ENCODE data around the gene GDF9. TPM values are rescaled to one million over a fixed set of nuclear protein-coding genes. Genes with fewer than 3 reads are reported as not detected.
A peak's percentile ranks its signal among the peaks of the same experiment; 100 is the strongest.
"Not testable (repeated sequence)": the region's sequence is repeated elsewhere in the genome, so short reads cannot be mapped to it uniquely, and the experiment has no call there.

The GDF9 gene
- polyA plus RNA-seq, 4 donors: 0.32 to 0.67 (median 0.34) TPM; not detected in 1

- H3K4me3 ChIP-seq (ENCODE audit: low read depth in 1 of 3, low read length in 3 of 3): no peak overlapping the region
- H3K27me3 ChIP-seq (ENCODE audit: control insufficient read depth in 3 of 3, insufficient read depth in 3 of 3, low read length in 3 of 3): no peaks in the 10 kb centered on the region
- no peak for DNase-seq
- peaks cover 0 to 8% of the 10 kb centered on the region in 2 donors for H3K9me3 ChIP-seq (ENCODE audit: control insufficient read depth in 2 of 2, insufficient read depth in 1 of 2, low read depth in 1 of 2, low read length in 1 of 2)
- no peak for FAIRE-seq
- peaks cover 0 to 32% (median 9%) of the 10 kb centered on the region in 3 donors for H3K4me1 ChIP-seq (ENCODE audit: control insufficient read depth in 3 of 3, insufficient read depth in 2 of 3, low read depth in 1 of 3, low read length in 2 of 3)
- peaks cover 0 to 40% (median 3%) of the 10 kb centered on the region in 3 donors for H3K36me3 ChIP-seq (ENCODE audit: control insufficient read depth in 3 of 3, insufficient read depth in 2 of 3, low read depth in 1 of 3, low read length in 3 of 3)
- 73 to 81% (median 77%) methylated on average over 2 of the region's 2 CpGs for WGBS, 3 donors
- H3K27ac ChIP-seq (ENCODE audit: low read depth in 1 of 3, low read length in 2 of 3): no peak overlapping the region
Measured at GRCh38 chr5:132870801-132871200, 4.5 kb upstream of the GDF9 start.

- H3K4me1 ChIP-seq (ENCODE audit: control insufficient read depth in 3 of 3, insufficient read depth in 2 of 3, low read depth in 1 of 3, low read length in 2 of 3): peaks cover 0 to 28% (median 9%) of the 10 kb centered on the region in 3 donors
- DNase-seq (no peak), FAIRE-seq (no peak)
- H3K4me3 ChIP-seq (ENCODE audit: low read depth in 1 of 3, low read length in 3 of 3): no peak overlapping the region
- H3K27ac ChIP-seq (ENCODE audit: low read depth in 1 of 3, low read length in 2 of 3): no peak overlapping the region
- 84 to 93% (median 86%) methylated on average over 4 of the region's 4 CpGs for WGBS, 3 donors
- peaks cover 0 to 33% (median 3%) of the 10 kb centered on the region in 3 donors for H3K36me3 ChIP-seq (ENCODE audit: control insufficient read depth in 3 of 3, insufficient read depth in 2 of 3, low read depth in 1 of 3, low read length in 3 of 3)
- no peaks in the 10 kb centered on the region for H3K27me3 ChIP-seq (ENCODE audit: control insufficient read depth in 3 of 3, insufficient read depth in 3 of 3, low read length in 3 of 3)
- H3K9me3 ChIP-seq (ENCODE audit: control insufficient read depth in 2 of 2, insufficient read depth in 1 of 2, low read depth in 1 of 2, low read length in 1 of 2): peaks cover 0 to 2% of the 10 kb centered on the region in 2 donors
Measured at GRCh38 chr5:132868754-132869153, 2.5 kb upstream of the GDF9 start.

GRCh38 chr5:132867046-132867451, 780 bp upstream of the GDF9 start:
- no peaks in the 10 kb centered on the region for H3K27me3 ChIP-seq (ENCODE audit: control insufficient read depth in 3 of 3, insufficient read depth in 3 of 3, low read length in 3 of 3)
- DNase-seq (no peak), FAIRE-seq (no peak)
- H3K4me1 ChIP-seq (ENCODE audit: control insufficient read depth in 3 of 3, insufficient read depth in 2 of 3, low read depth in 1 of 3, low read length in 2 of 3): peaks cover 0 to 22% (median 6%) of the 10 kb centered on the region in 3 donors
- peak overlapping the region; percentile 64 to 92 (median 74) for H3K4me3 ChIP-seq (ENCODE audit: low read depth in 1 of 3, low read length in 3 of 3)
- no peaks in the 10 kb centered on the region for H3K9me3 ChIP-seq (ENCODE audit: control insufficient read depth in 2 of 2, insufficient read depth in 1 of 2, low read depth in 1 of 2, low read length in 1 of 2)
- H3K36me3 ChIP-seq (ENCODE audit: control insufficient read depth in 3 of 3, insufficient read depth in 2 of 3, low read depth in 1 of 3, low read length in 3 of 3): peaks cover 0 to 30% (median 3%) of the 10 kb centered on the region in 3 donors
- 1 to 2% (median 1%) methylated on average over 12 to 13 of the region's 13 CpGs for WGBS, 3 donors
- H3K27ac ChIP-seq (ENCODE audit: low read depth in 1 of 3, low read length in 2 of 3): peak overlapping the region; percentile 85 to 96 (median 94)

GRCh38 chr5:132865668-132866341, 464 bp downstream of the GDF9 start:
- WGBS, 3 donors: 27 to 33% (median 30%) methylated on average over 30 of the region's 30 CpGs
- DNase-seq (peak in 1 of 2 donors; percentile 27), FAIRE-seq (no peak)
- H3K27ac ChIP-seq (ENCODE audit: low read depth in 1 of 3, low read length in 2 of 3): peak overlapping the region; percentile 76 to 96 (median 94)
- peak overlapping the region; percentile 64 to 92 (median 74) for H3K4me3 ChIP-seq (ENCODE audit: low read depth in 1 of 3, low read length in 3 of 3)
- peaks cover 0 to 21% (median 4%) of the 10 kb centered on the region in 3 donors for H3K4me1 ChIP-seq (ENCODE audit: control insufficient read depth in 3 of 3, insufficient read depth in 2 of 3, low read depth in 1 of 3, low read length in 2 of 3)
- H3K36me3 ChIP-seq (ENCODE audit: control insufficient read depth in 3 of 3, insufficient read depth in 2 of 3, low read depth in 1 of 3, low read length in 3 of 3): peaks cover 0 to 26% (median 3%) of the 10 kb centered on the region in 3 donors
- no peaks in the 10 kb centered on the region for H3K27me3 ChIP-seq (ENCODE audit: control insufficient read depth in 3 of 3, insufficient read depth in 3 of 3, low read length in 3 of 3)
- no peaks in the 10 kb centered on the region for H3K9me3 ChIP-seq (ENCODE audit: control insufficient read depth in 2 of 2, insufficient read depth in 1 of 2, low read depth in 1 of 2, low read length in 1 of 2)

- FAIRE-seq: no peak
- peaks cover 0 to 17% (median 0%) of the 10 kb centered on the region in 3 donors for H3K4me1 ChIP-seq (ENCODE audit: control insufficient read depth in 3 of 3, insufficient read depth in 2 of 3, low read depth in 1 of 3, low read length in 2 of 3)
- H3K9me3 ChIP-seq (ENCODE audit: control insufficient read depth in 2 of 2, insufficient read depth in 1 of 2, low read depth in 1 of 2, low read length in 1 of 2): no peaks in the 10 kb centered on the region
- no peaks in the 10 kb centered on the region for H3K27me3 ChIP-seq (ENCODE audit: control insufficient read depth in 3 of 3, insufficient read depth in 3 of 3, low read length in 3 of 3)
- no peak for DNase-seq
- H3K36me3 ChIP-seq (ENCODE audit: control insufficient read depth in 3 of 3, insufficient read depth in 2 of 3, low read depth in 1 of 3, low read length in 3 of 3): no peaks in the 10 kb centered on the region
- H3K4me3 ChIP-seq (ENCODE audit: low read depth in 1 of 3, low read length in 3 of 3): no peak overlapping the region
- no peak overlapping the region for H3K27ac ChIP-seq (ENCODE audit: low read depth in 1 of 3, low read length in 2 of 3)
- 74 to 85% (median 75%) methylated on average over 5 of the region's 5 CpGs for WGBS, 3 donors
Measured at GRCh38 chr5:132860742-132861141, 5.5 kb downstream of the GDF9 start.

- Histone ChIP-seq H3K9me3 (ENCODE audit: control insufficient read depth in 2 of 2, insufficient read depth in 1 of 2, low read depth in 1 of 2, low read length in 1 of 2) (no peaks in the 10 kb centered on the region), H3K27me3 (ENCODE audit: control insufficient read depth in 3 of 3, insufficient read depth in 3 of 3, low read length in 3 of 3) (no peaks in the 10 kb centered on the region), H3K36me3 (ENCODE audit: control insufficient read depth in 3 of 3, insufficient read depth in 2 of 3, low read depth in 1 of 3, low read length in 3 of 3) (no peaks in the 10 kb centered on the region), H3K27ac (ENCODE audit: low read depth in 1 of 3, low read length in 2 of 3) (no peak overlapping the region), H3K4me1 (ENCODE audit: control insufficient read depth in 3 of 3, insufficient read depth in 2 of 3, low read depth in 1 of 3, low read length in 2 of 3) (peaks cover 0 to 15% (median 0%) of the 10 kb centered on the region in 3 donors), H3K4me3 (ENCODE audit: low read depth in 1 of 3, low read length in 3 of 3) (no peak overlapping the region)
- FAIRE-seq: no peak
- 72 to 91% (median 84%) methylated on average over 2 of the region's 2 CpGs for WGBS, 3 donors
- no peak for DNase-seq
Measured at GRCh38 chr5:132859889-132860437, 6.3 kb downstream of the GDF9 start.

GRCh38 chr5:132856011-132856410, 10.3 kb downstream of the GDF9 start:
- Histone ChIP-seq H3K9me3 (ENCODE audit: control insufficient read depth in 2 of 2, insufficient read depth in 1 of 2, low read depth in 1 of 2, low read length in 1 of 2) (no peaks in the 10 kb centered on the region), H3K27me3 (ENCODE audit: control insufficient read depth in 3 of 3, insufficient read depth in 3 of 3, low read length in 3 of 3) (no peaks in the 10 kb centered on the region), H3K27ac (ENCODE audit: low read depth in 1 of 3, low read length in 2 of 3) (no peak overlapping the region), H3K4me3 (ENCODE audit: low read depth in 1 of 3, low read length in 3 of 3) (no peak overlapping the region), H3K36me3 (ENCODE audit: control insufficient read depth in 3 of 3, insufficient read depth in 2 of 3, low read depth in 1 of 3, low read length in 3 of 3) (no peaks in the 10 kb centered on the region), H3K4me1 (ENCODE audit: control insufficient read depth in 3 of 3, insufficient read depth in 2 of 3, low read depth in 1 of 3, low read length in 2 of 3) (peaks cover 0 to 2% (median 0%) of the 10 kb centered on the region in 3 donors)
- WGBS, 3 donors: 83 to 96% (median 85%) methylated on average over 3 of the region's 3 CpGs
- no peak for DNase-seq
- no peak for FAIRE-seq

GRCh38 chr5:132854992-132855391, 11.3 kb downstream of the GDF9 start:
- not testable (repeated sequence) for H3K4me1 ChIP-seq (ENCODE audit: control insufficient read depth in 3 of 3, insufficient read depth in 2 of 3, low read depth in 1 of 3, low read length in 2 of 3); H3K27ac ChIP-seq (ENCODE audit: low read depth in 1 of 3, low read length in 2 of 3); FAIRE-seq; DNase-seq; H3K36me3 ChIP-seq (ENCODE audit: control insufficient read depth in 3 of 3, insufficient read depth in 2 of 3, low read depth in 1 of 3, low read length in 3 of 3); H3K9me3 ChIP-seq (ENCODE audit: control insufficient read depth in 2 of 2, insufficient read depth in 1 of 2, low read depth in 1 of 2, low read length in 1 of 2); H3K4me3 ChIP-seq (ENCODE audit: low read depth in 1 of 3, low read length in 3 of 3); H3K27me3 ChIP-seq (ENCODE audit: control insufficient read depth in 3 of 3, insufficient read depth in 3 of 3, low read length in 3 of 3)
- WGBS, 3 donors: 95 to 98% (median 97%) methylated on average over 5 of the region's 5 CpGs
